Ovary (tissue), 3 donors: ENCODE results near the gene CCR5AS.

ENCODE experiments used
- EP300 ChIP-seq: sonication (generic); formaldehyde crosslinking; IDR thresholded peaks from one replicate; pipeline ENCODE4 v1.6.1; 2017; ENCODE audit warnings: antibody characterized with exemption
- POLR2A ChIP-seq: fragments of 450-650 bp; IDR thresholded peaks from one replicate; pipeline ENCODE4 v1.6.1; 2017; ENCODE audit warnings: antibody characterized with exemption, mild to moderate bottlenecking, moderate library complexity
- TF ChIP-seq, protein P1 (sequence below), 3 donors: fragments of 450-650 bp in 2 of 3; fragments of 200-600 bp in 1 of 3; IDR thresholded peaks; one replicate each; pipeline versions ENCODE4 v1.5.1 to v1.8.0; 2016 to 2022; ENCODE audit warnings: antibody characterized with exemption in 3 of 3, mild to moderate bottlenecking in 1 of 3
- donor health status: DM: no; HTN: no; CAD: no.

DNA sequence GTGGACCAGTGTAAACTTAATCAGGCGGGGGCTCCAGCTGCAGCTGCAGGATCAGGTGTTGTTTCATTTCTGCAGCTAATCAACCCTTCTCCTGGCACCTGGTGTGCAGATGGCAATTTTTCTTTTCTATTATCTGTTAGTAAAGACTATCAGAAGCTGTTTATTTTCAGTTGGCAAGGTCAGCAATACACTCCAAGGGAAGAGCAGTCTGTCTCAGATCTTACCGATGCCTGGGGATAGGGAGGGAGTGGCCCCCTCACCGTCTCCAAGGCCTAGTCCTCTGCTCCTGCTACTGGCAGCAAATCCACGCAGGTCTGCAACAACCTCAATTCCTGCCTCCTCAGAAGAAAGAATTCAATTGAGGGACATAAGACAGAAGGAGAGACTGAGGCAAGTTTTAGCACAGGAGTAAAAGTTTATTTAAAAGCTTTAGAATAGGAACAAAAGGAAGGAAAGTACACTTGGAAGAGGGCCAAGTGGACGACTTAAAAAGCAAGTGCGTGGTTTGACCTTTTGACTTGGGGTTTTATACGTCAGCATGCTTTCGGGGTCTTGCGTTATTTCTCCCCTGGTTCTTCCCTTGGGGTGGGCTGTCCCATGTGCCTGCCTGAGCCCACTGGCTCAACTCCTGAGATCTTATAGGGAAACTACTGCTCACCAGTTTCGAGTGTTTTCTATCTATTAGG lies 9.4 kb upstream of the CCR5AS start:
- TF ChIP-seq, protein P1, sequence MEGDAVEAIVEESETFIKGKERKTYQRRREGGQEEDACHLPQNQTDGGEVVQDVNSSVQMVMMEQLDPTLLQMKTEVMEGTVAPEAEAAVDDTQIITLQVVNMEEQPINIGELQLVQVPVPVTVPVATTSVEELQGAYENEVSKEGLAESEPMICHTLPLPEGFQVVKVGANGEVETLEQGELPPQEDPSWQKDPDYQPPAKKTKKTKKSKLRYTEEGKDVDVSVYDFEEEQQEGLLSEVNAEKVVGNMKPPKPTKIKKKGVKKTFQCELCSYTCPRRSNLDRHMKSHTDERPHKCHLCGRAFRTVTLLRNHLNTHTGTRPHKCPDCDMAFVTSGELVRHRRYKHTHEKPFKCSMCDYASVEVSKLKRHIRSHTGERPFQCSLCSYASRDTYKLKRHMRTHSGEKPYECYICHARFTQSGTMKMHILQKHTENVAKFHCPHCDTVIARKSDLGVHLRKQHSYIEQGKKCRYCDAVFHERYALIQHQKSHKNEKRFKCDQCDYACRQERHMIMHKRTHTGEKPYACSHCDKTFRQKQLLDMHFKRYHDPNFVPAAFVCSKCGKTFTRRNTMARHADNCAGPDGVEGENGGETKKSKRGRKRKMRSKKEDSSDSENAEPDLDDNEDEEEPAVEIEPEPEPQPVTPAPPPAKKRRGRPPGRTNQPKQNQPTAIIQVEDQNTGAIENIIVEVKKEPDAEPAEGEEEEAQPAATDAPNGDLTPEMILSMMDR (IDR thresholded peaks at IDR 0.05), result no peak
- no peak for TF ChIP-seq POLR2A
- no peak for TF ChIP-seq EP300
